Activated naive CD8-positive, alpha-beta T cell treated with anti-CD3 and anti-CD28 coated beads, Interleukin-2, amount 50 U/mL, for 16 hours (primary cell): ENCODE measurements around the gene CALML3.

ENCODE experiments used
- DNase-seq: peaks from one replicate; pipeline ENCODE4 v3.0.0-alpha.2; 2020; ENCODE audit warnings: low read depth, low spot score

CALML3 gene

GRCh38 chr10:5567477-5567876 is 42.7 kb downstream of the CALML3 start:
- no peak for DNase-seq

- DNase-seq = no peak
Measured at GRCh38 chr10:5568984-5569383, 44.2 kb downstream of the CALML3 start.

GRCh38 chr10:5569568-5569967 is 44.8 kb downstream of the CALML3 start:
- DNase-seq = no peak

- DNase-seq = no peak
Measured at GRCh38 chr10:5570007-5570655, 45.4 kb downstream of the CALML3 start.

GRCh38 chr10:5570979-5571810 is 46.4 kb downstream of the CALML3 start:
- no peak for DNase-seq

- DNase-seq = no peak
Measured at GRCh38 chr10:5571826-5572225, 47.1 kb downstream of the CALML3 start.

- no peak for DNase-seq
Measured at GRCh38 chr10:5573319-5573950, 48.7 kb downstream of the CALML3 start.

- DNase-seq = no peak
Measured at GRCh38 chr10:5573968-5574641, 49.3 kb downstream of the CALML3 start.

- DNase-seq = no peak
Measured at GRCh38 chr10:5574642-5575131, 49.9 kb downstream of the CALML3 start.

GRCh38 chr10:5575144-5575481 is 50.4 kb downstream of the CALML3 start:
- no peak for DNase-seq

GRCh38 chr10:5575482-5576153 is 50.9 kb downstream of the CALML3 start:
- DNase-seq = no peak

- no peak for DNase-seq
Measured at GRCh38 chr10:5576154-5576748, 51.5 kb downstream of the CALML3 start.
